Stimulated activated CD8-positive, alpha-beta memory T cell treated with anti-CD3 and anti-CD28 coated beads, Interleukin-15, amount 100 ng/mL, for 4 hours (primary cell): ENCODE measurements around the gene RASGEF1C.

ENCODE experiments used
- DNase-seq, 2 donors: peaks; one replicate each; pipeline ENCODE4 v3.0.0-alpha.2; 2020; ENCODE audit warnings: low read depth in 2 of 2

The RASGEF1C gene

DNA sequence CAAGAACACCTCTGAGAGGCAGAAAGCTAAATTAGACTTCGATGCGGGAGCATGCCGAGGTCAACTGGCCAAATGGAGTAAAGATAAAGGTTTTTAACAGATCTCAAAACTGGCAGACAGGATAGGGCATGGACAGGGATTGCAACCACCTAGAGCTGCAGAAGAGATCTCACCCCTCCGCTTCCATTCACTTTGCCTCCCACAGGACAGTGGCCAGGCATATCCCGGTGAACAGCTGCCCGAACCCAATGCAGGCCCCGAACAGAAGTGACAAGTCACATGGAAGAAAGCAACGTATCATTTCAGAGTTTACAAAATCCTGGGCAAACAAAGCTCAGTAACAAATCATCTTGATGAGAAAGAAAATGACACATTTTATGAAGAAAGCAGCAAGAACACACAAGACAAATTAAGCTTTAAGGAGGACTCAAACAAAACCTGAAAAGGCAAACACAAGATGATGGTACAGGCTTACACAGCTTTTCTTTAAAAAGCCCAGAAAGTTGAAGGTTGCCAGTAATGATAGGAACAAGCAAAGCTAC lies 155.9 kb downstream of the RASGEF1C start:
- DNase-seq = no peak

DNA sequence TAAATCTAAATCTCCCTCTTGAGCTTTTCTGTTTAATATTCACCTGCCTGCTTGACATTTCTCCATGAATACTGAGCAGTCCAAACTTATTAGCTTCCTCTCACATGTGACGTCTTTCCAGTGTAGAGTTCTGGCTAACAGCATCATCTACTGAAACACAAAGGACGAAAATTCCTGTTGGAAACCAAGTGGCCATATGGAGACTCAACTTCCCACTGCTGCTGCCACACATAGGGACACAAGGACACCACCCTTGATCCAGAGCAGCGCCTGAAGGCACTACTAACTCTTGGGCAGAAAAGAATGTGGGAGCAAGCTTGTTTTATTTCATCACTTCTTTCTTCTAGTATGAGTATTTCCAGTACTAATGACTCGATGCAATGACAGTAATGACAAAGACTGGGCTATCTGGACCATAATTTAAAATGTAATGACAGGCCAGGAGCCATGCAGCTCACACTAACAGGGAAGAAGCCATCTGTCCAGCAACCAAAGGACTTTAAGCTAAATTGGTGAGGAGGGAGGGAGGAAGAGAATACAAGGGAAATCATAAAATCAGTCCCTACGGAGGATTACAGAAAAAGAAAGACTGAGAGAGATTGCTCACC lies 156.7 kb downstream of the RASGEF1C start:
- DNase-seq = no peak
